Stimulated activated naive CD8-positive, alpha-beta T cell treated with anti-CD3 and anti-CD28 coated beads, Interleukin-15, amount 100 ng/mL, for 72 hours (primary cell): ENCODE results near the gene UPK3BL1.
"Not testable (repeated sequence)": the region's sequence is repeated elsewhere in the genome, so short reads cannot be mapped to it uniquely, and the experiment has no call there.

ENCODE experiments used
- ATAC-seq: fragments of 150-1000 bp; cut with Tn5 transposase; 2 replicates; pipeline ENCODE4 v1.10.0; 2021; ENCODE audit warnings: mild to moderate bottlenecking, moderate library complexity
- DNase-seq, 2 donors: peaks; one replicate each; pipeline ENCODE4 v3.0.0; 2021 to 2022
- H3K27ac Mint-ChIP-seq, 2 donors: one replicate each; pipeline ENCODE4 v1.8.0; 2022; ENCODE audit warnings: mild to moderate bottlenecking in 2 of 2, mixed read lengths in 2 of 2, moderate library complexity in 2 of 2
- H3K27me3 Mint-ChIP-seq: one replicate; pipeline ENCODE4 v1.8.0; 2022; ENCODE audit warnings: mixed read lengths
- H3K4me1 Mint-ChIP-seq: one replicate; pipeline ENCODE4 v1.8.0; 2022; ENCODE audit warnings: mild to moderate bottlenecking, mixed read lengths
- H3K4me3 Mint-ChIP-seq, 2 donors: one replicate each; pipeline ENCODE4 v1.8.0; 2022; ENCODE audit warnings: mild to moderate bottlenecking in 2 of 2, mixed read lengths in 2 of 2, moderate library complexity in 1 of 2
- H3K9me3 Mint-ChIP-seq, 2 donors: one replicate each; pipeline ENCODE4 v1.8.0; 2022; ENCODE audit warnings: mixed read lengths in 2 of 2

Gene UPK3BL1

GRCh38 chr7:102643404-102643803 is 813 bp upstream of the UPK3BL1 start:
- not testable (repeated sequence) for DNase-seq, ATAC-seq, H3K27ac Mint-ChIP-seq, H3K4me3 Mint-ChIP-seq, H3K4me1 Mint-ChIP-seq, H3K27me3 Mint-ChIP-seq, H3K9me3 Mint-ChIP-seq

- H3K4me3 Mint-ChIP-seq, H3K4me1 Mint-ChIP-seq, H3K9me3 Mint-ChIP-seq, H3K27ac Mint-ChIP-seq, H3K27me3 Mint-ChIP-seq: not testable (repeated sequence)
- peak; percentile 47 for ATAC-seq
- peak in 1 of 2 donors; percentile 21 for DNase-seq
Measured at GRCh38 chr7:102638848-102639247, 3.7 kb downstream of the UPK3BL1 start.

DNA sequence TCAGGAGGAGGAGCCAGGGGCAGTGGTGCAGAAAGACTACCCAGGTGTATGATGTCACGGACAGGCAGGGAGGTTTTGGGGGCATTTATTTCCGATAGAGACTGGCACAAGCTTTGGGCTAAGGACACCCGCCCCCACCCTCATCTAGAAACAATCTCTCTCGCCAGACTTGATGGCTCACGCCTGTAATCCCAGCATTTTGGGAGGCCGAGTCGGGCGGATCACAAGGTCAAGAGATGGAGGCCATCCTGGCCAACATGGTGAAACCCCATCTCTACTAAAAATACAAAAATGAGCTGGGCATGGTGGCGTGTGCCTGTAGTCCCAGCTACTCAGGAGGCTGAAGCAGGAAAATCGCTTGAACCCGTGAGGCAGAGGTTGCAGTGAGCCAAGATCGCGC is 5.6 kb downstream of the UPK3BL1 start:
- not testable (repeated sequence) for H3K4me1 Mint-ChIP-seq, H3K27ac Mint-ChIP-seq, H3K27me3 Mint-ChIP-seq, H3K9me3 Mint-ChIP-seq, H3K4me3 Mint-ChIP-seq, ATAC-seq
- peak in 1 of 2 donors; percentile 14 for DNase-seq

GRCh38 chr7:102635354-102635753 is 7.2 kb downstream of the UPK3BL1 start:
- not testable (repeated sequence) for H3K4me1 Mint-ChIP-seq, H3K27me3 Mint-ChIP-seq, ATAC-seq, H3K9me3 Mint-ChIP-seq, H3K4me3 Mint-ChIP-seq, DNase-seq, H3K27ac Mint-ChIP-seq

GRCh38 chr7:102634299-102634698 is 8.3 kb downstream of the UPK3BL1 start:
- not testable (repeated sequence) for H3K4me3 Mint-ChIP-seq, H3K27ac Mint-ChIP-seq, DNase-seq, H3K4me1 Mint-ChIP-seq, H3K9me3 Mint-ChIP-seq, ATAC-seq, H3K27me3 Mint-ChIP-seq

DNA sequence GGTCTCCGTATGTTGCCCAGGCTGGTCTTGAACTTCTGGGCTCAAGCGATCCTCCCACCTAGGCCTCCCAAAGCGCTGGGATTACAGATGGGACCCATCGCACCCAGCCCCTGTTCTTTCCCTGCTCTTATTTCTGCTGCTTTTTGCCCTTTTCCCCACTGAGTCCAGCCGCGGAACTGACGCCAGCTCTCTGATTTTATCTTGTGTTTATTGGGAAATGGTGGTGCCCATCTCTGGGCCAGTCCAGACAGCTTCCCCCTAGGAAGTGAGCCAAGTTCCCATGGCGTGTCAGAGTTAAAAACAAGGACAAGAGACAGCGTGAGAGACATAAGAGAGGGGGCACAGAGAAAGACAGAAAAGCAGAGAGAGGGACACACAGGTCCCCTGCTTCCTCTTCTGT is 12.0 kb downstream of the UPK3BL1 start:
- DNase-seq: peak in 1 of 2 donors; percentile 8
- peak overlapping the region in 1 of 2 donors; percentile 71 for H3K27ac Mint-ChIP-seq
- not testable (repeated sequence) for H3K4me3 Mint-ChIP-seq, ATAC-seq, H3K4me1 Mint-ChIP-seq, H3K27me3 Mint-ChIP-seq, H3K9me3 Mint-ChIP-seq

- ATAC-seq: peak; percentile 5
- not testable (repeated sequence) for H3K27ac Mint-ChIP-seq, DNase-seq, H3K4me1 Mint-ChIP-seq, H3K4me3 Mint-ChIP-seq, H3K27me3 Mint-ChIP-seq, H3K9me3 Mint-ChIP-seq
Measured at GRCh38 chr7:102627271-102627904, 15.2 kb downstream of the UPK3BL1 start.

GRCh38 chr7:102618122-102618521 is 24.5 kb downstream of the UPK3BL1 start:
- H3K9me3 Mint-ChIP-seq, H3K27ac Mint-ChIP-seq, H3K27me3 Mint-ChIP-seq, ATAC-seq, DNase-seq, H3K4me1 Mint-ChIP-seq, H3K4me3 Mint-ChIP-seq: not testable (repeated sequence)

DNA sequence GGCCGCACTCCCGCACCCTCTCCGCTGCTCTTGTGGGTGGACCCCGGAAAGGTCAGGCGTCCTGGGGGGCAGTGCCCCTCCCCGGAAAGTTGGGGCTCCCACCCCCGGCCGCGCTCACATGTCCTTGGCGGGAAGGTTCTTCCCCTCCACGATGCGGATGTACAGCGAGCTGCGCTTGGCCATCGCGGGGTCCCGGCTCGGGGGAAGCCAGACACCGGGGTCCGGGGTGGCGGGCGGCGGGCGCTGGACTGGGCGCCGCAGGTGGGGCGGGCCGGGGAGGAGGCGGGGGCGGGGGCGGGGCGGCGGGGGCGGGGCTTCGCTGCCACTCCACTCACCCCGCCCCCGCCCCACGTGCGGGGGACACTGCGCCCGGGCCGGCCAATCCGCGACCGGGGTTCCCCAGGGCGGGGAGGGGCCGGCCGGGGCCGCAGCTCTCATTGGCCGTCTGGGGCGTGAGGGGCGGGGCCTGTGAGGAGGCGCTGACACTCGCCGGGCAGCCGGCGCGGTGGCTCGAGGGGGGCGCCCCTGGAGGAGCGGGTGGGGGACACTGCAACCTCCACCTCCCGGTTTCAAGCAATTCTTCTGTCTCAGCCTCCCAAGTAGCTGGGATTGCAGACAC is 26.0 kb downstream of the UPK3BL1 start, which contains the start of gene RASA4:
Gene RASA4, minus strand, starts transcription at position 250 of the 619 bp plus-strand sequence. Its CDS starts 67 bp downstream, at position 183.
- DNase-seq (peak; percentile 39 to 58), ATAC-seq (peak; percentile 87)
- not testable (repeated sequence) for H3K4me3 Mint-ChIP-seq, H3K27me3 Mint-ChIP-seq, H3K4me1 Mint-ChIP-seq, H3K27ac Mint-ChIP-seq, H3K9me3 Mint-ChIP-seq

DNA sequence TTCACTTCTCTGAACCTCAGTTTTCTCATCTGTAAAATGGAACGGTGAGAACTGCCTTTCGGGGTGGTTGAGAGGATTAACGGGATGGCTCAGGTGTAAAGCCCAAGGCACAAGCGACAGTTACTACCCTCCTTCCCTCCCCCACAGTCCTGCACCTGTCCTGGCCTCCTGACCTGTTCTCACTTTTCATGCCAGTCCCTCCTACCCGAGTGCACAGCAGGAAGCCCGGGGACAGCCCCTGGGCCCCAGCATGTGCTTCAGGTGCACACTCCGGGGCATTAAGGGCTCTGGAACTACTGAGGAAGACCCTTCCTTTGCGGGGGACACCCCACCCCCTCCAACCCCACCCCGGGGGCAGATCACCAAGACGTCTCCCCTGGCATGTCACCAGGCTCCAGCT is 26.7 kb downstream of the UPK3BL1 start:
- not testable (repeated sequence) for H3K9me3 Mint-ChIP-seq, H3K4me1 Mint-ChIP-seq, DNase-seq, H3K4me3 Mint-ChIP-seq, H3K27me3 Mint-ChIP-seq, H3K27ac Mint-ChIP-seq
- ATAC-seq: peak; percentile 46

GRCh38 chr7:102614873-102615272 is 27.7 kb downstream of the UPK3BL1 start:
- not testable (repeated sequence) for DNase-seq, H3K27ac Mint-ChIP-seq, H3K4me3 Mint-ChIP-seq, H3K27me3 Mint-ChIP-seq, H3K9me3 Mint-ChIP-seq, H3K4me1 Mint-ChIP-seq
- ATAC-seq: peak; percentile 2

DNA sequence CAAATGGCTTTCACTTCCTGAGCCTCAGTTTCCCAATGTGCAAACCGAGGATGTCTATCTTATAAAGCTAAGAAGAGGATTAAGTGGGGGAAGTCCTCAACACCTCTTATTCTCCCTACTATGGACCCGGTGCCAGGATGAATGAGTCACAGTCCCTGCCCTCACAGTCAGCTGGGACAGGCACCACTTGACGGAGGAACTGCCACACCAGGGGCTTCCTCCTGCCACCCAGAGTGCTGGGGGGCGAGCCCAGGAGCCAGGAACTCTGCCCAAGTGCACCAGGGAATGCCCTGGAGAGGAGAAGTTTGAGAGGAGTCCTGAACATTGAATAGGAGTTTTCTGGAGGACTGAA is 28.3 kb downstream of the UPK3BL1 start:
- H3K9me3 Mint-ChIP-seq, H3K4me1 Mint-ChIP-seq, H3K27me3 Mint-ChIP-seq, H3K4me3 Mint-ChIP-seq, ATAC-seq, DNase-seq, H3K27ac Mint-ChIP-seq: not testable (repeated sequence)

- DNase-seq: peak in 1 of 2 donors; percentile 25
- H3K4me3 Mint-ChIP-seq, ATAC-seq, H3K9me3 Mint-ChIP-seq, H3K27me3 Mint-ChIP-seq, H3K27ac Mint-ChIP-seq, H3K4me1 Mint-ChIP-seq: not testable (repeated sequence)
Measured at GRCh38 chr7:102613575-102614345, 28.8 kb downstream of the UPK3BL1 start.

DNA sequence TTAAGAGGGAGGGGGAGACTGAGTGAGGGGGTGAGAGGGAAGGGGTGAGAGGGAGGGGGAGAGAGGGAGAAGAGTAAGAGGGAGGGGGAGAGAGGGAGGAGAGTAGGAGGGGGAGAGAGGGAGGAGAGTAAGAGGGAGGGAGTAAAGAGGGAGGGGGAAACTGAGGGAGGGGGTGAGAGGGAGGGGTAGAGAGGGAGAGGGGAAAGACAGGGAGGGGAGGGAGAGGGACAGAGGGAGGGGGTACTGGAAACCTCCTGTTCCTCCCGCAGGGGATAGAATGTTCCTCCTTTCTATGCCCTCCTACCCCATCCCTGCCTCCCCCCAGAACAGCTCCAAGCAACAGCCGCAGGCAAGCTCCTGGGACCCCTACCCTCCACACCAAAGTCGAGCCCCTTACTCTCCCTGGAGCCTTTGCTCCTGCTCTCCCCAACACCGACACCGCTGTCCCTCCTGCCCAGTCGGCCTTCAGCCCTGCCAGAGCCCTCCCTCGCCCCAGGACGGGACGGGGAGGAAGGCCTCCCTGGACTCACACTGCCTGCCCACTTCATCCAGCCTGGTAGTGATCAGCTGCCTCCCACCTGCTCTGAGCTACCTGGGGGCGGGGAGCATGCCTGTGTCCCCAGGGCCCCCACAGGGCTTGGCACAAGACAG is 30.8 kb downstream of the UPK3BL1 start:
- Mint-ChIP-seq H3K4me3 (peak overlapping the region in 1 of 2 donors; percentile 60), H3K27ac (peak overlapping the region in 1 of 2 donors; percentile 75)
- not testable (repeated sequence) for H3K4me1 Mint-ChIP-seq, ATAC-seq, H3K9me3 Mint-ChIP-seq, H3K27me3 Mint-ChIP-seq
- DNase-seq: peak in 1 of 2 donors; percentile 22

GRCh38 chr7:102611013-102611674 is 31.4 kb downstream of the UPK3BL1 start:
- ATAC-seq: peak; percentile 67
- not testable (repeated sequence) for H3K27me3 Mint-ChIP-seq, H3K27ac Mint-ChIP-seq, H3K4me1 Mint-ChIP-seq, H3K4me3 Mint-ChIP-seq, H3K9me3 Mint-ChIP-seq, DNase-seq
